K562 (cell line): ENCODE measurements around the gene ST3GAL3. TPM values are rescaled to one million over a fixed set of nuclear protein-coding genes. Genes with fewer than 3 reads are reported as not detected.

Experiments used
- ATAC-seq: fragments of 200-7000 bp; cut with Tn5 transposase; 3 replicates; pipeline ENCODE4 v1.9.1; 2020; ENCODE audit warnings: moderate library complexity
- BruUV-seq: library from RNA; stranded (reverse); fragments of 400-500 nt; replicated peaks from 2 replicates; lab custom pipeline; 2021; lab: Mats Ljungman, UMichigan
- CTCF ChIA-PET: fragments of 300-600 bp; formaldehyde crosslinking; extraction: SDS; loops from one replicate; lab custom pipeline; 2021; ENCODE audit warnings: low intra/inter-chr PET ratio; lab: Yijun Ruan, JAX
- POLR2A ChIA-PET: fragments of 300-600, 350-650 bp; sonication (Branson Sonifier 250); formaldehyde crosslinking; extraction: SDS; loops from one replicate; lab custom pipeline; 2021; ENCODE audit warnings: antibody characterized with exemption, inconsistent platforms; lab: Yijun Ruan, JAX
- DNase-seq, 4 experiments: peaks; one replicate each; pipeline versions ENCODE4 v3.0.0 to v3.0.0-alpha.2; 2011 to 2018; ENCODE audit warnings: low spot score in 3 of 4, mixed read lengths in 3 of 4; ENCODE audit errors: extremely low read depth in 1 of 4
- FAIRE-seq: peaks from 2 replicates; lab custom pipeline; 2011; peaks lifted over from hg19 to GRCh38; lab: Jason Lieb, UNC
- H2AFZ ChIP-seq: 2 replicates; pipeline ENCODE4 v1.6.0; 2011; ENCODE audit warnings: low read depth, low read length, control low read depth, inconsistent platforms
- H3K27ac ChIP-seq: fragments of 200-600 bp; 3 replicates; pipeline ENCODE4 v1.8.0; 2011; ENCODE audit warnings: low read depth, mild to moderate bottlenecking, control low read depth, inconsistent platforms, low read length, moderate library complexity, mixed read lengths; ENCODE audit errors: extremely low read depth
- H3K27me3 ChIP-seq, 2 experiments: fragments of 300-600 bp in 1 of 2; 2 replicates in 1 of 2; 3 replicates in 1 of 2; pipeline versions ENCODE4 v1.6.0 to v1.8.0; 2011; ENCODE audit warnings: inconsistent platforms in 2 of 2, low read length in 2 of 2, mild to moderate bottlenecking in 1 of 2, mixed read lengths in 1 of 2, moderate library complexity in 1 of 2; ENCODE audit not compliant: control insufficient read depth in 2 of 2, insufficient read depth in 2 of 2
- H3K36me3 ChIP-seq: fragments of 300-600 bp; 3 replicates; pipeline ENCODE4 v1.8.0; 2011; ENCODE audit warnings: mild to moderate bottlenecking, low read length, inconsistent platforms; ENCODE audit not compliant: control insufficient read depth, insufficient read depth
- H3K4me1 ChIP-seq, 2 experiments: fragments of 200-600 bp in 1 of 2; replicated peaks in 1 of 2; 2 replicates in 1 of 2; 3 replicates in 1 of 2; pipeline versions ENCODE4 v1.5.1 to v1.8.0; 2011; ENCODE audit warnings: inconsistent platforms in 2 of 2, low read length in 2 of 2, mild to moderate bottlenecking in 1 of 2, mixed read lengths in 1 of 2, moderate library complexity in 1 of 2; ENCODE audit not compliant: control insufficient read depth in 2 of 2, insufficient read depth in 2 of 2
- H3K4me2 ChIP-seq: 2 replicates; pipeline ENCODE4 v1.6.1; 2011; ENCODE audit warnings: low read length, control low read depth, inconsistent platforms, mixed read lengths; ENCODE audit not compliant: insufficient read depth
- H3K4me3 ChIP-seq: fragments of 200-600 bp; sonication (generic), shearing (Covaris generic); 2 replicates; pipeline ENCODE4 v1.5.1; 2016; ENCODE audit warnings: control low read depth, inconsistent platforms
- H3K79me2 ChIP-seq: fragments of 200-600 bp; 3 replicates; pipeline ENCODE4 v1.8.0; 2011; ENCODE audit warnings: low read length, inconsistent platforms; ENCODE audit not compliant: control insufficient read depth, insufficient read depth
- H3K9ac ChIP-seq, 2 experiments: 2 replicates each; pipeline versions ENCODE4 v1.6.0 to v1.6.1; 2011; ENCODE audit warnings: low read depth in 2 of 2, low read length in 2 of 2, control low read depth in 1 of 2, inconsistent platforms in 1 of 2, mild to moderate bottlenecking in 1 of 2, mixed read lengths in 1 of 2; ENCODE audit not compliant: insufficient read depth in 1 of 2
- H3K9me1 ChIP-seq: one replicate; pipeline ENCODE4 v1.6.0; 2011; ENCODE audit warnings: inconsistent platforms, mild to moderate bottlenecking, low read length, moderate library complexity; ENCODE audit not compliant: control insufficient read depth, insufficient read depth
- H3K9me3 ChIP-seq: replicated peaks from 2 replicates; pipeline ENCODE4 v1.5.1; 2011; ENCODE audit warnings: low read depth, low read length, inconsistent platforms; ENCODE audit not compliant: control insufficient read depth, insufficient read depth
- H4K20me1 ChIP-seq: replicated peaks from 2 replicates; pipeline ENCODE4 v1.6.1; 2011; ENCODE audit warnings: low read length, inconsistent platforms, mixed read lengths; ENCODE audit not compliant: control insufficient read depth, insufficient read depth
- BCOR ChIP-seq: fragments of 450-650 bp; IDR thresholded peaks from 2 replicates; pipeline ENCODE4 v1.6.1; 2016
- CHD4 ChIP-seq: fragments of 200-600 bp; sonication (generic); IDR thresholded peaks from 3 replicates; pipeline ENCODE4 v1.6.1; 2012; ENCODE audit warnings: low read depth, mild to moderate bottlenecking, mixed read lengths, low read length, inconsistent platforms; ENCODE audit not compliant: insufficient read depth, insufficient replicate concordance, poor library complexity, severe bottlenecking
- FOXA1 ChIP-seq: fragments of 450-650 bp; IDR thresholded peaks from 2 replicates; pipeline ENCODE4 v1.6.1; 2016; ENCODE audit warnings: mild to moderate bottlenecking, borderline replicate concordance
- MAFF ChIP-seq: IDR thresholded peaks from 2 replicates; pipeline ENCODE4 v1.6.1; 2012; ENCODE audit warnings: low read length, improper control_type of control experiment
- NFIC ChIP-seq: fragments of 450-650 bp; IDR thresholded peaks from 2 replicates; pipeline ENCODE4 v1.6.1; 2017; ENCODE audit warnings: mild to moderate bottlenecking, inconsistent platforms
- ZNF197 ChIP-seq: fragments of 200-800 bp; sonication (Bioruptor generic); IDR thresholded peaks from 2 replicates; pipeline ENCODE4 v1.6.1; 2016; ENCODE audit warnings: low read depth, missing genetic modification characterization, missing compliant biosample characterization
- WGBS: fragments of 100-300 bp; shearing (Covaris generic); methylation state at CpG from one replicate; pipeline ENCODE4 v1.1.6; 2016; ENCODE audit warnings: low coverage, mixed read lengths; ENCODE audit not compliant: insufficient coverage; ENCODE audit errors: missing lambda C conversion rate; 5-methylcytosine and 5-hydroxymethylcytosine counted together
- in situ Hi-C: fragments of 300-500 bp; cut with MboI; formaldehyde crosslinking; loops from 4 replicates; pipeline ENCODE4 v1.15.0; 2018; ENCODE audit warnings: inconsistent platforms, mixed read lengths
- intact Hi-C: fragments of 100-400 bp; cut with micrococcal nuclease; formaldehyde crosslinking; loops from 2 replicates; pipeline ENCODE4 v1.14.2; 2022
- polyA plus RNA-seq, 8 experiments: library from polyadenylated mRNA; depleted of rRNA in 4 of 8; stranded (reverse) in 5 of 8; unstranded in 3 of 8; fragments of >200 nt; fragmentation: Nextera tagmentation in 2 of 8; fragmentation: Illumina TruSeq in 1 of 8; extraction: Ambion mirVana in 2 of 8; extraction: Trizol in 1 of 8; gene quantifications; 2 replicates each; pipeline versions ENCODE4 v1.2.1 to v1.2.3, GENCODE V29; 2011 to 2014; ENCODE audit warnings: inconsistent platforms in 1 of 8, missing spikeins in 1 of 8
- total RNA-seq, 7 experiments: library from RNA; depleted of rRNA in 6 of 7; stranded (reverse); fragments of >200 nt in 6 of 7; fragmentation: Illumina TruSeq in 2 of 7; extraction: Trizol in 2 of 7; gene quantifications; 2 replicates each; pipeline versions ENCODE4 v1.2.1 to v1.2.3, GENCODE V29; 2011 to 2021; ENCODE audit warnings: low replicate concordance in 1 of 7

ST3GAL3 gene
- total and polyA plus RNA-seq, 9 of the 15 experiments (the other 6 are each of a cell fraction or from before 2014, with no cell fraction given): 1.2 to 18.9 (median 11.0) TPM

GRCh38 chr1:43867976-43868740 lies 160.8 kb downstream of the ST3GAL3 start (continued):
- TF ChIP-seq CHD4 (no peak), FOXA1 (no peak), ZNF197 (CRISPR knock-in tag) (no peak), BCOR (no peak)

- no peak overlapping the region for H3K4me3 ChIP-seq
- ChIA-PET POLR2A (interaction anchor here (0.7 to 2.5 kb wide), 5 partner anchors 9 to 31 kb away, joined by 3 to 13 read pairs (median 3); no protein-coding TSS in a partner anchor), CTCF (no interaction called here)
- no peaks in the 10 kb centered on the region for H3K9me3 ChIP-seq
- no peaks in the 10 kb centered on the region for H4K20me1 ChIP-seq
- no peak for ATAC-seq
- no TSS peak for BruUV-seq
- no peak overlapping the region for H3K27ac ChIP-seq
- H3K4me2 ChIP-seq: no peak overlapping the region
- H3K9ac ChIP-seq: no peak overlapping the region
- FAIRE-seq: no peak
- no peaks in the 10 kb centered on the region for H3K36me3 ChIP-seq
- in situ Hi-C loops (no loop called here), intact Hi-C loops (no loop called here)
- H3K27me3 ChIP-seq: no peaks in the 10 kb centered on the region
- H2AFZ ChIP-seq: no peak overlapping the region
- 0 out of 2 replicates have a peak, but pooled peaks have one; percentile 5 for TF ChIP-seq NFIC
- TF ChIP-seq MAFF: no peak
- H3K79me2 ChIP-seq: no peaks in the 10 kb centered on the region
- peaks cover 12 to 27% of the 10 kb centered on the region in 2 experiments for H3K4me1 ChIP-seq
- WGBS: 19% methylated on average over 2 of the region's 2 CpGs
- no peak for DNase-seq
- H3K9me1 ChIP-seq: peaks cover 2% of the 10 kb centered on the region
Measured at GRCh38 chr1:43868741-43869067, 161.4 kb downstream of the ST3GAL3 start.
